HepG2 (cell line): ENCODE data around the gene GPS2. TPM values are rescaled to one million over a fixed set of nuclear protein-coding genes. Genes with fewer than 3 reads are reported as not detected.

Source experiments
- AKNA ChIP-seq: sonication (generic); formaldehyde crosslinking; IDR thresholded peaks from 2 replicates; pipeline ENCODE4 v1.4.0; 2020; ENCODE audit warnings: missing genetic modification reagents, borderline replicate concordance
- GLMP ChIP-seq: sonication (generic); formaldehyde crosslinking; IDR thresholded peaks from 2 replicates; pipeline ENCODE4 v1.9.0; 2021; ENCODE audit warnings: missing genetic modification reagents, mild to moderate bottlenecking, borderline replicate concordance
- ISL2 ChIP-seq: sonication (generic); formaldehyde crosslinking; IDR thresholded peaks from 2 replicates; pipeline ENCODE4 v1.5.0; 2020; ENCODE audit warnings: missing genetic modification reagents
- NCOR1 ChIP-seq: fragments of 200-600 bp; sonication (generic); IDR thresholded peaks from 2 replicates; pipeline ENCODE4 v1.7.0; 2017; ENCODE audit warnings: antibody characterized with exemption, low read length, borderline replicate concordance
- NFE2 ChIP-seq: sonication (generic); formaldehyde crosslinking; IDR thresholded peaks from 2 replicates; pipeline ENCODE4 v1.4.0; 2020; ENCODE audit warnings: missing genetic modification reagents
- NR2F6 ChIP-seq, 2 experiments: IDR thresholded peaks; 2 replicates each; pipeline ENCODE4 v1.6.1; 2016; ENCODE audit warnings: antibody characterized with exemption in 1 of 2, mild to moderate bottlenecking in 1 of 2
- PPARG ChIP-seq: conservative IDR thresholded peaks from 2 replicates; pipeline ENCODE4 v1.6.1; 2016; ENCODE audit warnings: missing biosample characterization, missing genetic modification reagents
- RORA ChIP-seq: sonication (generic); formaldehyde crosslinking; IDR thresholded peaks from 2 replicates; pipeline ENCODE4 v1.5.0; 2020; ENCODE audit warnings: mild to moderate bottlenecking, missing genetic modification reagents, moderate library complexity
- TEAD2 ChIP-seq: sonication (generic); formaldehyde crosslinking; IDR thresholded peaks from 2 replicates; pipeline ENCODE4 v1.9.0; 2021; ENCODE audit warnings: missing genetic modification reagents
- ZBTB33 ChIP-seq: sonication (generic); formaldehyde crosslinking; IDR thresholded peaks from 2 replicates; pipeline ENCODE4 v1.4.0; 2020; ENCODE audit warnings: missing genetic modification reagents
- ZIK1 ChIP-seq: sonication (generic); formaldehyde crosslinking; IDR thresholded peaks from 2 replicates; pipeline ENCODE4 v1.5.0; 2020; ENCODE audit warnings: mild to moderate bottlenecking, low read depth, missing genetic modification reagents, borderline replicate concordance
- ZNF234 ChIP-seq: sonication (generic); formaldehyde crosslinking; conservative IDR thresholded peaks from 2 replicates; pipeline ENCODE4 v1.5.1; 2020; ENCODE audit warnings: mild to moderate bottlenecking, missing genetic modification reagents
- ZNF337 ChIP-seq: sonication (generic); formaldehyde crosslinking; IDR thresholded peaks from 2 replicates; pipeline ENCODE4 v1.5.1; 2020; ENCODE audit warnings: missing genetic modification reagents, low read depth, mild to moderate bottlenecking, borderline replicate concordance
- ZNF441 ChIP-seq: sonication (generic); formaldehyde crosslinking; IDR thresholded peaks from 2 replicates; pipeline ENCODE4 v1.7.0; 2021; ENCODE audit warnings: missing genetic modification reagents, borderline replicate concordance
- ZNF784 ChIP-seq: sonication (generic); formaldehyde crosslinking; IDR thresholded peaks from 2 replicates; pipeline ENCODE4 v1.5.1; 2020; ENCODE audit warnings: missing genetic modification reagents, mild to moderate bottlenecking, borderline replicate concordance
- ZNF816 ChIP-seq: sonication (generic); formaldehyde crosslinking; IDR thresholded peaks from 2 replicates; pipeline ENCODE4 v1.8.0; 2022; ENCODE audit warnings: missing genetic modification reagents, mild to moderate bottlenecking, borderline replicate concordance
- polyA plus RNA-seq, 8 experiments: library from polyadenylated mRNA; depleted of rRNA in 3 of 8; stranded (reverse) in 7 of 8; unstranded in 1 of 8; fragments of >200 nt; fragmentation: Illumina TruSeq in 4 of 8; extraction: Trizol in 4 of 8; gene quantifications; 2 replicates each; pipeline versions ENCODE4 v1.2.1 to v1.2.3, GENCODE V29; 2011 to 2016; ENCODE audit warnings: low read depth in 4 of 8, missing spikeins in 1 of 8, mixed read lengths in 1 of 8; ENCODE audit not compliant: insufficient read depth in 1 of 8
- total RNA-seq, 5 experiments: library from RNA; depleted of rRNA; stranded (reverse); fragments of >200 nt; fragmentation: Illumina TruSeq; extraction: Trizol; gene quantifications; 2 replicates each; pipeline ENCODE4 v1.2.3, GENCODE V29; 2016; ENCODE audit warnings: low read depth in 1 of 5

Gene GPS2
- total and polyA plus RNA-seq, 2 of the 13 experiments (the other 11 are each of a cell fraction or from before 2014, with no cell fraction given), result 58.0 to 59.4 TPM

- no peak for TF ChIP-seq ZBTB33 (CRISPR knock-in tag)
- TF ChIP-seq TEAD2 (CRISPR knock-in tag), result no peak
- peak; percentile 62; the same call in 1 of the 2 replicates for TF ChIP-seq ZNF784 (CRISPR knock-in tag)
- no peak for TF ChIP-seq RORA (CRISPR knock-in tag)
- TF ChIP-seq AKNA (CRISPR knock-in tag), result 0 out of 2 replicates have a peak, but pooled peaks have one; percentile 27
- no peak for TF ChIP-seq NCOR1
- TF ChIP-seq NR2F6 (IDR thresholded peaks at IDR 0.05), result no peak
- TF ChIP-seq NR2F6 (CRISPR knock-in tag; IDR thresholded peaks at IDR 0.05), result 0 out of 2 replicates have a peak, but pooled peaks have one; percentile 11
- TF ChIP-seq ISL2 (CRISPR knock-in tag), result no peak
- no peak for TF ChIP-seq ZNF337 (CRISPR knock-in tag)
- TF ChIP-seq GLMP (CRISPR knock-in tag), result no peak
- TF ChIP-seq ZIK1 (CRISPR knock-in tag), result peak; percentile 64; the same call in 1 of the 2 replicates
- no peak for TF ChIP-seq NFE2 (CRISPR knock-in tag)
- TF ChIP-seq ZNF234 (CRISPR knock-in tag), result no peak
- peak; percentile 6; the same call in 1 of the 2 replicates for TF ChIP-seq ZNF441 (CRISPR knock-in tag)
- 0 out of 2 replicates have a peak, but pooled peaks have one; percentile 52 for TF ChIP-seq PPARG (CRISPR knock-in tag)
- no peak for TF ChIP-seq ZNF816 (CRISPR knock-in tag)
These were observed 36.7 kb upstream of the GPS2 start, which contains the start of gene KCTD11 (continued) for GRCh38 chr17:7351665-7352502.
